K562 (cell line): ENCODE data around the gene PA2G4. TPM values are rescaled to one million over a fixed set of nuclear protein-coding genes. Genes with fewer than 3 reads are reported as not detected.

Experiments
- ATAC-seq: fragments of 200-7000 bp; cut with Tn5 transposase; 3 replicates; pipeline ENCODE4 v1.9.1; 2020; ENCODE audit warnings: moderate library complexity
- BruUV-seq: library from RNA; stranded (reverse); fragments of 400-500 nt; replicated peaks from 2 replicates; lab custom pipeline; 2021; lab: Mats Ljungman, UMichigan
- CTCF ChIA-PET: fragments of 300-600 bp; formaldehyde crosslinking; extraction: SDS; loops from one replicate; lab custom pipeline; 2021; ENCODE audit warnings: low intra/inter-chr PET ratio; lab: Yijun Ruan, JAX
- POLR2A ChIA-PET: fragments of 300-600, 350-650 bp; sonication (Branson Sonifier 250); formaldehyde crosslinking; extraction: SDS; loops from one replicate; lab custom pipeline; 2021; ENCODE audit warnings: antibody characterized with exemption, inconsistent platforms; lab: Yijun Ruan, JAX
- DNase-seq, 4 experiments: peaks; one replicate each; pipeline versions ENCODE4 v3.0.0 to v3.0.0-alpha.2; 2011 to 2018; ENCODE audit warnings: low spot score in 3 of 4, mixed read lengths in 3 of 4; ENCODE audit errors: extremely low read depth in 1 of 4
- FAIRE-seq: peaks from 2 replicates; lab custom pipeline; 2011; peaks lifted over from hg19 to GRCh38; lab: Jason Lieb, UNC
- H2AFZ ChIP-seq: 2 replicates; pipeline ENCODE4 v1.6.0; 2011; ENCODE audit warnings: low read depth, low read length, control low read depth, inconsistent platforms
- H3K27ac ChIP-seq: fragments of 200-600 bp; 3 replicates; pipeline ENCODE4 v1.8.0; 2011; ENCODE audit warnings: low read depth, mild to moderate bottlenecking, control low read depth, inconsistent platforms, low read length, moderate library complexity, mixed read lengths; ENCODE audit errors: extremely low read depth
- H3K27me3 ChIP-seq, 2 experiments: fragments of 300-600 bp in 1 of 2; 2 replicates in 1 of 2; 3 replicates in 1 of 2; pipeline versions ENCODE4 v1.6.0 to v1.8.0; 2011; ENCODE audit warnings: inconsistent platforms in 2 of 2, low read length in 2 of 2, mild to moderate bottlenecking in 1 of 2, mixed read lengths in 1 of 2, moderate library complexity in 1 of 2; ENCODE audit not compliant: control insufficient read depth in 2 of 2, insufficient read depth in 2 of 2
- H3K36me3 ChIP-seq: fragments of 300-600 bp; 3 replicates; pipeline ENCODE4 v1.8.0; 2011; ENCODE audit warnings: mild to moderate bottlenecking, low read length, inconsistent platforms; ENCODE audit not compliant: control insufficient read depth, insufficient read depth
- H3K4me1 ChIP-seq, 2 experiments: fragments of 200-600 bp in 1 of 2; replicated peaks in 1 of 2; 2 replicates in 1 of 2; 3 replicates in 1 of 2; pipeline versions ENCODE4 v1.5.1 to v1.8.0; 2011; ENCODE audit warnings: inconsistent platforms in 2 of 2, low read length in 2 of 2, mild to moderate bottlenecking in 1 of 2, mixed read lengths in 1 of 2, moderate library complexity in 1 of 2; ENCODE audit not compliant: control insufficient read depth in 2 of 2, insufficient read depth in 2 of 2
- H3K4me2 ChIP-seq: 2 replicates; pipeline ENCODE4 v1.6.1; 2011; ENCODE audit warnings: low read length, control low read depth, inconsistent platforms, mixed read lengths; ENCODE audit not compliant: insufficient read depth
- H3K4me3 ChIP-seq: fragments of 200-600 bp; sonication (generic), shearing (Covaris generic); 2 replicates; pipeline ENCODE4 v1.5.1; 2016; ENCODE audit warnings: control low read depth, inconsistent platforms
- H3K79me2 ChIP-seq: fragments of 200-600 bp; 3 replicates; pipeline ENCODE4 v1.8.0; 2011; ENCODE audit warnings: low read length, inconsistent platforms; ENCODE audit not compliant: control insufficient read depth, insufficient read depth
- H3K9ac ChIP-seq, 2 experiments: 2 replicates each; pipeline versions ENCODE4 v1.6.0 to v1.6.1; 2011; ENCODE audit warnings: low read depth in 2 of 2, low read length in 2 of 2, control low read depth in 1 of 2, inconsistent platforms in 1 of 2, mild to moderate bottlenecking in 1 of 2, mixed read lengths in 1 of 2; ENCODE audit not compliant: insufficient read depth in 1 of 2
- H3K9me1 ChIP-seq: one replicate; pipeline ENCODE4 v1.6.0; 2011; ENCODE audit warnings: inconsistent platforms, mild to moderate bottlenecking, low read length, moderate library complexity; ENCODE audit not compliant: control insufficient read depth, insufficient read depth
- H3K9me3 ChIP-seq: replicated peaks from 2 replicates; pipeline ENCODE4 v1.5.1; 2011; ENCODE audit warnings: low read depth, low read length, inconsistent platforms; ENCODE audit not compliant: control insufficient read depth, insufficient read depth
- H4K20me1 ChIP-seq: replicated peaks from 2 replicates; pipeline ENCODE4 v1.6.1; 2011; ENCODE audit warnings: low read length, inconsistent platforms, mixed read lengths; ENCODE audit not compliant: control insufficient read depth, insufficient read depth
- ATF1 ChIP-seq, 2 experiments: fragments of 450-650 bp in 1 of 2; IDR thresholded peaks; 2 replicates each; pipeline ENCODE4 v1.6.1; 2016; ENCODE audit warnings: missing compliant biosample characterization in 1 of 2, missing genetic modification characterization in 1 of 2
- ELF1 ChIP-seq: fragments of 200-800 bp; sonication (Bioruptor generic); IDR thresholded peaks from 2 replicates; pipeline ENCODE4 v1.6.1; 2016; ENCODE audit warnings: missing genetic modification characterization, missing compliant biosample characterization
- ELF4 ChIP-seq: fragments of 450-650 bp; formaldehyde crosslinking; IDR thresholded peaks from 2 replicates; pipeline ENCODE4 v1.4.0; 2022; ENCODE audit warnings: missing genetic modification characterization
- HDAC2 ChIP-seq: fragments of 450-650 bp; IDR thresholded peaks from 2 replicates; pipeline ENCODE4 v1.6.1; 2016; ENCODE audit warnings: mild to moderate bottlenecking
- MAFG ChIP-seq: fragments of 450-650 bp; conservative IDR thresholded peaks from 2 replicates; pipeline ENCODE4 v1.6.1; 2016; ENCODE audit warnings: missing genetic modification characterization, missing compliant biosample characterization
- NRF1 ChIP-seq, 2 experiments: fragments of 450-650 bp; IDR thresholded peaks in 1 of 2; conservative IDR thresholded peaks in 1 of 2; 2 replicates each; pipeline ENCODE4 v1.6.1; 2014; ENCODE audit warnings: mild to moderate bottlenecking in 2 of 2
- PKNOX1 ChIP-seq: fragments of 450-650 bp; IDR thresholded peaks from 2 replicates; pipeline ENCODE4 v1.6.1; 2016
- PTBP1 ChIP-seq: fragments of 200-400 bp; formaldehyde crosslinking; IDR thresholded peaks from 2 replicates; pipeline ENCODE4 v1.6.1; 2017; ENCODE audit warnings: low read depth, low read length
- PTRF ChIP-seq: fragments of 450-650 bp; IDR thresholded peaks from 2 replicates; pipeline ENCODE4 v1.6.1; 2016; ENCODE audit warnings: mild to moderate bottlenecking, missing genetic modification characterization, missing compliant biosample characterization
- RBM25 ChIP-seq: fragments of 200-400 bp; formaldehyde crosslinking; IDR thresholded peaks from 2 replicates; pipeline ENCODE4 v1.6.1; 2018; ENCODE audit warnings: low read length, low read depth, moderate library complexity; ENCODE audit not compliant: severe bottlenecking
- TAF15 ChIP-seq: fragments of 200-400 bp; formaldehyde crosslinking; IDR thresholded peaks from 2 replicates; pipeline ENCODE4 v1.6.1; 2017; ENCODE audit warnings: mild to moderate bottlenecking, low read depth, low read length, moderate library complexity
- TFAP4 ChIP-seq: sonication (generic); formaldehyde crosslinking; IDR thresholded peaks from 2 replicates; pipeline ENCODE4 v1.8.0; 2022; ENCODE audit warnings: missing genetic modification reagents, mild to moderate bottlenecking, moderate library complexity, borderline replicate concordance
- THAP7 ChIP-seq: fragments of 250-450 bp; sonication (Bioruptor Pico); IDR thresholded peaks from 2 replicates; pipeline ENCODE4 v1.5.0; 2021
- WGBS: fragments of 100-300 bp; shearing (Covaris generic); methylation state at CpG from one replicate; pipeline ENCODE4 v1.1.6; 2016; ENCODE audit warnings: low coverage, mixed read lengths; ENCODE audit not compliant: insufficient coverage; ENCODE audit errors: missing lambda C conversion rate; 5-methylcytosine and 5-hydroxymethylcytosine counted together
- in situ Hi-C: fragments of 300-500 bp; cut with MboI; formaldehyde crosslinking; loops from 4 replicates; pipeline ENCODE4 v1.15.0; 2018; ENCODE audit warnings: inconsistent platforms, mixed read lengths
- intact Hi-C: fragments of 100-400 bp; cut with micrococcal nuclease; formaldehyde crosslinking; loops from 2 replicates; pipeline ENCODE4 v1.14.2; 2022
- polyA plus RNA-seq, 8 experiments: library from polyadenylated mRNA; depleted of rRNA in 4 of 8; stranded (reverse) in 5 of 8; unstranded in 3 of 8; fragments of >200 nt; fragmentation: Nextera tagmentation in 2 of 8; fragmentation: Illumina TruSeq in 1 of 8; extraction: Ambion mirVana in 2 of 8; extraction: Trizol in 1 of 8; gene quantifications; 2 replicates each; pipeline versions ENCODE4 v1.2.1 to v1.2.3, GENCODE V29; 2011 to 2014; ENCODE audit warnings: inconsistent platforms in 1 of 8, missing spikeins in 1 of 8
- total RNA-seq, 7 experiments: library from RNA; depleted of rRNA in 6 of 7; stranded (reverse); fragments of >200 nt in 6 of 7; fragmentation: Illumina TruSeq in 2 of 7; extraction: Trizol in 2 of 7; gene quantifications; 2 replicates each; pipeline versions ENCODE4 v1.2.1 to v1.2.3, GENCODE V29; 2011 to 2021; ENCODE audit warnings: low replicate concordance in 1 of 7

PA2G4 gene
- total and polyA plus RNA-seq, 9 of the 15 experiments (the other 6 are each of a cell fraction or from before 2014, with no cell fraction given): 230 to 925 (median 638) TPM

GRCh38 chr12:56103066-56103711, 1.2 kb upstream of the PA2G4 start:
- DNase-seq: peak in 1 of 4 experiments; percentile 6
- in situ Hi-C loops: no loop called here

More at GRCh38 chr12:56103066-56103711, 1.2 kb upstream of the PA2G4 start:
- peaks cover 10% of the 10 kb centered on the region for H4K20me1 ChIP-seq
- CTCF ChIA-PET: no interaction called here
- peaks cover 43% of the 10 kb centered on the region for H3K79me2 ChIP-seq
- TF ChIP-seq TAF15 (no peak), ELF1 (0 out of 2 replicates have a peak, but pooled peaks have one; percentile 1), PTRF (tag) (no peak), TFAP4 (CRISPR knock-in tag) (no peak), PKNOX1 (peak; percentile 56; the same call in 1 of the 2 replicates), ELF4 (no peak), HDAC2 (no peak), THAP7 (CRISPR knock-in tag) (no peak), PTBP1 (no peak), ATF1 (CRISPR knock-in tag; IDR thresholded peaks at IDR 0.05) (no peak), ATF1 (tag; IDR thresholded peaks at IDR 0.05) (no peak), MAFG (tag) (no peak), RBM25 (no peak), NRF1 (conservative IDR thresholded peaks at IDR 0.05 in 1 of 2, IDR thresholded peaks at IDR 0.05 in 1 of 2) (no peak)
- FAIRE-seq (peak; percentile 35), ATAC-seq (no peak)
- H3K27me3 ChIP-seq: no peaks in the 10 kb centered on the region
- peak overlapping the region; percentile 83 for H3K4me2 ChIP-seq
- H2AFZ ChIP-seq: peak overlapping the region; percentile 91
- peak overlapping the region; percentile 97 for H3K4me3 ChIP-seq
- H3K9ac ChIP-seq: peak overlapping the region in 1 of 2 experiments; percentile 99; a peak in 2 of 4 replicates
- 35% methylated on average over 6 of the region's 6 CpGs for WGBS
- intact Hi-C loops: no loop called here
- peaks cover 11 to 25% of the 10 kb centered on the region in 2 experiments; a peak in 4 of 5 replicates for H3K4me1 ChIP-seq
- H3K9me3 ChIP-seq: 0 out of 2 replicates have a peak, but pooled peaks cover 5% of the 10 kb centered on the region
- peaks cover 30% of the 10 kb centered on the region for H3K36me3 ChIP-seq
- POLR2A ChIA-PET: interaction anchor here (0.6 to 7.8 kb wide), 7 partner anchors 8 to 107 kb away, joined by 3 to 125 read pairs (median 3); partner anchors contain the start of genes MYL6, RPL41 and ZC3H10
- peak overlapping the region; percentile 99 for H3K27ac ChIP-seq
- BruUV-seq: no TSS peak
- no peaks in the 10 kb centered on the region for H3K9me1 ChIP-seq
